ENCODE data around the gene TTC34.

- TF ChIP-seq, protein P1, sequence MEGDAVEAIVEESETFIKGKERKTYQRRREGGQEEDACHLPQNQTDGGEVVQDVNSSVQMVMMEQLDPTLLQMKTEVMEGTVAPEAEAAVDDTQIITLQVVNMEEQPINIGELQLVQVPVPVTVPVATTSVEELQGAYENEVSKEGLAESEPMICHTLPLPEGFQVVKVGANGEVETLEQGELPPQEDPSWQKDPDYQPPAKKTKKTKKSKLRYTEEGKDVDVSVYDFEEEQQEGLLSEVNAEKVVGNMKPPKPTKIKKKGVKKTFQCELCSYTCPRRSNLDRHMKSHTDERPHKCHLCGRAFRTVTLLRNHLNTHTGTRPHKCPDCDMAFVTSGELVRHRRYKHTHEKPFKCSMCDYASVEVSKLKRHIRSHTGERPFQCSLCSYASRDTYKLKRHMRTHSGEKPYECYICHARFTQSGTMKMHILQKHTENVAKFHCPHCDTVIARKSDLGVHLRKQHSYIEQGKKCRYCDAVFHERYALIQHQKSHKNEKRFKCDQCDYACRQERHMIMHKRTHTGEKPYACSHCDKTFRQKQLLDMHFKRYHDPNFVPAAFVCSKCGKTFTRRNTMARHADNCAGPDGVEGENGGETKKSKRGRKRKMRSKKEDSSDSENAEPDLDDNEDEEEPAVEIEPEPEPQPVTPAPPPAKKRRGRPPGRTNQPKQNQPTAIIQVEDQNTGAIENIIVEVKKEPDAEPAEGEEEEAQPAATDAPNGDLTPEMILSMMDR (IDR thresholded peaks at IDR 0.05; ENCODE audit: borderline replicate concordance, extremely low read depth, low read length, poor library complexity, severe bottlenecking) = no peak
- no peak for TF ChIP-seq EZH2 (IDR thresholded peaks at IDR 0.05; ENCODE audit: borderline replicate concordance, low read depth, low read length, severe bottlenecking)
These were observed 197.2 kb downstream of the TTC34 start for GRCh38 chr1:2604156-2604843.

Measured in DND-41 (cell line).